Measurements from ENCODE around the gene C3orf70.
"Not testable (repeated sequence)": the region's sequence is repeated elsewhere in the genome, so short reads cannot be mapped to it uniquely, and the experiment has no call there.

DNA sequence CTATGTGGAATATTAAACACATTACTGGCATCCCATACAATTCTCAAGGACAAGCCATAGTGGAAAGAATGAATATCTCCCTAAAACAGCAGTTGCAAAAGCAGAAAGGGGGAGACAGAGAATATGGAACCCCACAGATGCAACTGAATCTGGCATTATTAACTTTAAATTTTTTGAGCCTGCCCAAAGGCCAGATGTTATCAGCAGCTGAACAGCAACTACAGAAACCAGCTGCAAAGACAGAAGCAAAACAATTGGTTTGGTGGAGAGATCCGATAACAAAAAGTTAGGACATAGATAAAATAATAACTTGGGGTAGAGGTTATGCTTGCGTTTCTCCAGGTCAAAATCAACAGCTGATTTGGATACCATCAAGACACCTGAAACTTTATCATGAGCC is 43.8 kb downstream of the C3orf70 start:
- TF ChIP-seq CTCF (IDR thresholded peaks at IDR 0.05; ENCODE audit: low read depth, low read length); MYC (IDR thresholded peaks at IDR 0.05; ENCODE audit: low read depth, low read length); POLR2A (IDR thresholded peaks at IDR 0.05; ENCODE audit: extremely low read depth, insufficient read length): not testable (repeated sequence)

Measured in NB4 (cell line).